HL-60/S4 treated with retinoic acid at 250 ng/mL for 4 days and 3 days (cell line): ENCODE data around the gene DLG3.
"Not testable (repeated sequence)": the region's sequence is repeated elsewhere in the genome, so short reads cannot be mapped to it uniquely, and the experiment has no call there.

Experiments
- in situ Hi-C: fragments of 300-500 bp; cut with MboI; formaldehyde crosslinking; loops from 2 replicates; pipeline ENCODE4 v1.7.0; 2022; ENCODE audit warnings: low sequenced_read_pairs

DLG3 gene

GRCh38 chrX:70444326-70444945, at the start of gene DLG3:
Gene DLG3 (plus strand): TSS chrX:70444835. CDS start chrX:70445202, 367 bp downstream.
- in situ Hi-C loops = no loop called here

GRCh38 chrX:70398899-70399298, 45.7 kb upstream of the DLG3 start:
- in situ Hi-C loops = no loop called here

- in situ Hi-C loops = not testable (repeated sequence)
Measured at GRCh38 chrX:70400181-70400580, 44.5 kb upstream of the DLG3 start.

GRCh38 chrX:70402721-70403120, 41.9 kb upstream of the DLG3 start:
- in situ Hi-C loops = no loop called here

- in situ Hi-C loops = no loop called here
Measured at GRCh38 chrX:70405003-70405402, 39.6 kb upstream of the DLG3 start.

GRCh38 chrX:70410921-70411320, 33.7 kb upstream of the DLG3 start:
- in situ Hi-C loops = no loop called here

- in situ Hi-C loops = no loop called here
Measured at GRCh38 chrX:70411475-70411874, 33.2 kb upstream of the DLG3 start.

- in situ Hi-C loops = no loop called here
Measured at GRCh38 chrX:70421618-70422017, 23.0 kb upstream of the DLG3 start.

- in situ Hi-C loops = no loop called here
Measured at GRCh38 chrX:70422851-70423341, 21.7 kb upstream of the DLG3 start, which contains the start of gene GDPD2. Gene GDPD2 (plus strand): TSS chrX:70423314. CDS start chrX:70424985, 1,671 bp downstream.

GRCh38 chrX:70423936-70424675, 20.5 kb upstream of the DLG3 start:
- in situ Hi-C loops = no loop called here

- in situ Hi-C loops = no loop called here
Measured at GRCh38 chrX:70424801-70425200, 19.8 kb upstream of the DLG3 start.

- in situ Hi-C loops = no loop called here
Measured at GRCh38 chrX:70426286-70427278, 18.1 kb upstream of the DLG3 start.

- in situ Hi-C loops = no loop called here
Measured at GRCh38 chrX:70427365-70427764, 17.3 kb upstream of the DLG3 start.

GRCh38 chrX:70429759-70430158, 14.9 kb upstream of the DLG3 start:
- in situ Hi-C loops = no loop called here

GRCh38 chrX:70432936-70433847, 11.4 kb upstream of the DLG3 start:
- in situ Hi-C loops = no loop called here

GRCh38 chrX:70433848-70434351, 10.7 kb upstream of the DLG3 start:
- in situ Hi-C loops = no loop called here

- in situ Hi-C loops = no loop called here
Measured at GRCh38 chrX:70434352-70434866, 10.2 kb upstream of the DLG3 start.

- in situ Hi-C loops = no loop called here
Measured at GRCh38 chrX:70434914-70435586, 9.6 kb upstream of the DLG3 start.

- in situ Hi-C loops = no loop called here
Measured at GRCh38 chrX:70436343-70436742, 8.3 kb upstream of the DLG3 start.
